GM19467 (cell line): ENCODE results near the gene WIZ.

Experiments used
- ATAC-seq: cut with Tn5 transposase; IDR thresholded peaks from one replicate; pipeline ENCODE4 v1.9.1; 2021; ENCODE audit warnings: mild to moderate bottlenecking, moderate library complexity; ENCODE audit not compliant: unreplicated experiment

WIZ gene

DNA sequence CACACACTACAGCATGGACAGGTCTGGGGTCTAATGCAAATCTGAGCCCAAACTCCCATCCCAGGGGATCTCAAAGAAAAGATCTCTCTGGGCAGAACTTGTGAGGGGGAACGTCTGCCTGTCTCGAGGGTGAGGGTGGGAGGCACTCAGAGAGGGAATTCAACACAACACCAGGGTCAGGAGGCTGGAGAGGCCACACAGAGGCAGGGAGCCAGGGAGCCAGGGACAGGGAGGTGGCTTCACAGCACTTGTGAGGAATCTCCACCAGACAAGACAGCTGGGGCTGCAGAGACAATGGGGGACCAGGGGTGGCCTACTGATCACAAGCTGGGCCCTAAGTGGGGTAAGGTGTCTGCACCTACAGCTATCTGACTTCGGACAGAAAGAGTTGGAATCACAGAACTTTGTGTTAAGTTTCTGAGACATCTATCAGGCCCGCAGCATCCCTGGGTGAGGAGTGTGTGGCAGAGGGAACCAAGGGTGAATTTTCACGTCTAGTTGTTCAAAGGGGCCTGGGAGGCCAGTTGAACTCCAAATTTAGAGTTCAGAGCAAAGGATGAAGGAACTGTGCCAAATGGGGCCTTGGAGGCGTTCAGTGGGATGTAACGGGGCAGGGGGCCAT, 18.2 kb downstream of the WIZ start:
- no peak for ATAC-seq

DNA sequence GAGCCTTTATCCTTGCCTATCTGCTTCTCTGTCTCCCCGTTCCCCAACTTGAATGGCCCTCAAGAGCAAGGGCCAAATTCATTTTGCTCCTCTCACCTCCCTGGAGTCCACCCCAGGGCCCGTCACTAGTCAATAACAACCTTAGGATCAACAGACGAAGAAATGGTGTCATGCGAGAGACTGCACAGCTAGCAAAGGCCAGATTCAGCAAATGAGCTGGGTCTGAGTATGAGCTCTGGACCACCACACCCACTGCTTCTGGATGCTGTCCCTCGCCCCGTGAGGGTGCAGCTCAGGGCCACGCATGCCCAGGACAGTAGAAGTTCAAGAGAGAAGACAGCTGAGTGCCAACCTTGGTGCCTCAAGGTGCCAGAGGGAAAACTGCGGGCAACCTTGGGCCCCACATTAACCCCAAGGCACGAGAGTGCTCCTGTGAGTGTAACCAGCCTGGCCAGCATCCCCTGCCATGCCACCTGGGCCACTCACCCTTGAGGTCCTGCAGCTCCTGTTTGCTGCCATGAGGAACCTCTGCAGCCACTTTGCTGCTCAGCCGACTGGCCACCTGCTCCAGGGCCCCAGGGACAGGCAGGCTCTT, 19.1 kb downstream of the WIZ start:
- no peak for ATAC-seq

GRCh38 chr19:15429825-15430467, 19.8 kb downstream of the WIZ start:
- no peak for ATAC-seq

GRCh38 chr19:15428956-15429824, 20.6 kb downstream of the WIZ start:
- no peak for ATAC-seq

- ATAC-seq: no peak
Measured at GRCh38 chr19:15427991-15428471, 21.7 kb downstream of the WIZ start.

GRCh38 chr19:15427350-15427700, 22.4 kb downstream of the WIZ start:
- ATAC-seq: no peak

DNA sequence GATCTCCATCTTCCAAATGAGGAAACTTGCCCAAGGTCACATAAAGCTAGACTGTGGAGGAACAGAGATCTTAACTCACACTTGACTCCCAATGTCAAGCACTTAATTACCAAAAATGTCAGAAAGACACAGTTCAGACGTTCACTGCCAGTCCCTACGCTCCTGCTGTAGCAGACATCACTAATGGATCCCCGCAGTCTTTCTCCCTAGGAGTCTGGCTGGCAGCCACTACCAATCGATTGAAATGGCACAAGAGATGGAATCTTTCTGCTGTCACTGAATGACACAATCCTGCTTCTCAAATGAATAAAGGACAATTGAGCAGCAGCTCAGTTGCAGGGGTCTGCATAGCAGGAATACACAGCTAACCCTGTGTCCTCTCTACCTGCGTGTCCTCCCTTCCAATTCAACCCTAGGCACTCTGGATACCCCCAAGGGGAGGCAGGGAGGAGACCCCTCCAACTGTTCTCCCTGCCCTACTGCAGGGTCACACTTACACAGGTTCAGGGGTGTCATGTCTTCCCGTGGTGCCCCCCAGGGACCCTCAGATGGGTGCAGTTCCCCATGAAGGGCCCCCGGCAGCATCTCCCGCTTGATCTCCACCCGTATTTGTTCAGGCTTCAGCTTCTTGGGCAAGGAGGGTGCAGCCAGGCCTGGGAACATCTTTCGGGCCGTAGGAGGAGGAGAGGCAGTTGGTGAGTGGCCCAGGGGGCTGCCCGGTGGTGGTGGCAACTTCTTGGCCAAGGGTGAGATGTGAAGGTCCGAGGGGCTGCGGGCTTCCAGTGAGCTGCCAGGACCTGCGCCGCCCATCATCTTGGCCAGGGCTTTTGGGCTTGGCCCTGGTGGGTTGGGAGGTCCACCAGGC, 23.0 kb downstream of the WIZ start:
- no peak for ATAC-seq

GRCh38 chr19:15425321-15425950, 24.3 kb downstream of the WIZ start:
- ATAC-seq: no peak

GRCh38 chr19:15424692-15425272, 25.0 kb downstream of the WIZ start:
- no peak for ATAC-seq

- ATAC-seq: no peak
Measured at GRCh38 chr19:15424121-15424520, 25.6 kb downstream of the WIZ start.

DNA sequence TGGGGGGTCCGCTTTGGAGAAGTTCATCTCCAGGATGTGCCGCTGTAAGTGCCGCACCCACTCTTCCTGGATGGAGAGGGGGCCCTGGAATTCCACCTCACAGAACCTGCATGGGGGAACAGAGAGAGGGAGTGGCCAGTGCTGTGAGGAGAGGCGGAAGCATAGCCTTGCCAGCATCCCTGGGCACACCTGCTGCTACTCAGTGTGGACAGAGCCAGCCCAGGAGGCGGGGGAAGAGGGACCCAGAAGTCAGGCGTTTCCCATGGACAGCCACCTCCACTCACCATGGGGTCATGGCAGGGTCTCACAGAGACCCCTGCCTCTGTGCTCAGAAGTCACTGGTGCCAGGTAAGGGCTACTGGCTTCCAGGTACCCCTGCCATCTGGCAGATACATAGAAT, 26.6 kb downstream of the WIZ start:
- no peak for ATAC-seq

GRCh38 chr19:15422296-15423075, 27.3 kb downstream of the WIZ start:
- ATAC-seq: no peak

DNA sequence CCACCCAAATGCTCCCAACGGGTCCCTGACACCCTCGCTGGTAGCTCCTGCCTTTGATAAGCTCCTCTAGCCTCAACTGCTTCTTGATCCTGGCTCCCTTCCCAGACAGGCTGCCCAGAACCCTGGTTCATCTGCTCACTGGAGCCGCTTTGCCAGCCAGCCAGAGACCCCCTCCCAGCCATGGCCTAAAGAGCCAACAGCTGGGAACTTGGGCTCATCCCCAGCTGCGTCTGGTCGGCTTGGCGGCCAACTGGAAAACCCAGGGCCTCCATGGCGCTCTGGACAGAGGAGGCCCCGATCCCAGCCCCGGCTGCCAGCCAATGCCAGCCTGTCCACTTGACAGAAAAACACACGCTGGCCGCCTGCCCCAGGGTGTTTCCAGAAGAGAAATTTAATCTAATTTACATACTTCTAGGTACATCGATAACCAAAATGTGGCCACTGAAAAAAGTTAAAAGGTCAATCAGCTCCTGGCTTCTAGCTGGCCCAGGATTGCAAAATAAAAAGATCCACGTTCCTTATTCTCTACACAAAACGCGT, 28.0 kb downstream of the WIZ start:
- no peak for ATAC-seq

DNA sequence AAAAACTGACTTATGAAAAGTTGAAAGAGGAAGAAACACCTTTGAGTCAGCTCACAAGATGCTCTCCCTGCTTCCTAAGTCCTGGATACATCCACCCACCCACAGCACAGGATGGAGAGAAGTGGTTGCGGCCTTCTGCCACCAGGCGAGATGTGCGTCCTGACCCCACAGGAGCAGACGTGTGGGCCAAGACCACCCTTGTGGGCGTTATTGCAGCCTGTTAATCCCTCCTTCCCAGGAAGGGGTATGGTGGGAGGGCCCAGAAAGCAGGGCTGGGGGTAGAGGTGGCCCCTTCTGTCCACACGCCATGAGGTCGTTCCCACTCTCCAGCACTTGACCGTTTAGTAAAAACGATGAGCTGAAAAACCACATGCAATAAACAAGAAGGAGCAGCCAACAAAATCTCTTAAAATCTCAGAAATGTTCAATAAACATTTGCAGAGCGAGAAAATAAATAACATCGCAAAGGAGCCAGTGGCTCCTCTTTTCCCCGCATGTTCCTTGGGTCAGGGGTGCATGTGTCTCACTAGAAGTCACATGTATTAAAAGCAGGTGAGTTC, 28.5 kb downstream of the WIZ start:
- ATAC-seq: no peak

DNA sequence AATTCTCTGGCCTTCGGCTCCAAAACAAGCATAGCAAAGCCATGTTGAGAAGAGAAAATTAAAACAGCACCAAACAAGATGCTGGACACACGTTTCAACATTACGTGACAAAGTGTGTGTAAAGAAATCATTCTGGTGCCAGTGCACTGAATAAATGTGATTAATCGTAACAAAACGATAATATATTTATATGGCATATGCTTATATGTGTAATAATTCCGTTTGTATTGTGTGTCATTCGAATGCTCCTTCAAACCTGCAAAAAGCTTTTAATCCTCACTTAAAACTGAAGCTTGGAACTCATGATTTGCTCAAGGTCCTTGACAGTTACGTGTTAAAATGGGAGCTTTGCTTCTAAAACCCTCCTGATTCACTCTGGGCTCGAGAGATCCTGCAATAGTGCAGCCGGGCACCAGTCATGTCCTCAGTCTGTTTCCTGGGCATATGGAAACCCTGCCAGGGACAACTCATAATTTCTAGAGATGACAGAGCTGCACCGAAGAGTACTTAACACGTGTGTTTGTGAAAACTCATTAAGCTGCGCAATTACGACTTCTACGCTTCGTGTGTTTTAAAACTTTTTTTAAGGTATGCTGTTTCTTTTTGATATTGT, 30.2 kb downstream of the WIZ start:
- no peak for ATAC-seq

GRCh38 chr19:15418579-15419412, 31.0 kb downstream of the WIZ start, which contains the start of gene AKAP8L:
AKAP8L (minus strand) TSS chr19:15418988; CDS start chr19:15418923, 65 bp downstream.
- ATAC-seq: peak; percentile 92

DNA sequence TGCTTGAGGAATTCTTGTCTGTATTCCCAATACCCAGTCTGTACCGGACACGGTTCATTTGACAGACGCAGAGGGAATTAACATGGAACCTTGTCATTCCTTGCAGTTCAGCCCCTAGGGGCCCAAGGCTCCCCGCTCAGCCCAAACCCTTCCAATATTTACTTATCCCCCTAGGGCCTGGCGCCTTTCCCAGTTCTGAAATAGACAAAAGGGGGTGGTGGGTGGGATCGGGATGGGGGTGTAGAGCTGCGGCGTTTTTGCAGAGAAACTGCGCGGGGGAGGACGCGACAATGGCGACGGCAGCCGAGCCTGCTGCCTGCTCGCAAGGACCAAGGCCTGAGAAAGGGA, 31.6 kb downstream of the WIZ start:
- ATAC-seq: no peak
